ENCODE results near the gene ICA1. TPM values are rescaled to one million over a fixed set of nuclear protein-coding genes. Genes with fewer than 3 reads are reported as not detected.

The ICA1 gene
- total RNA-seq, 1 donor from 2014 or later, result 1.9 TPM

DNA sequence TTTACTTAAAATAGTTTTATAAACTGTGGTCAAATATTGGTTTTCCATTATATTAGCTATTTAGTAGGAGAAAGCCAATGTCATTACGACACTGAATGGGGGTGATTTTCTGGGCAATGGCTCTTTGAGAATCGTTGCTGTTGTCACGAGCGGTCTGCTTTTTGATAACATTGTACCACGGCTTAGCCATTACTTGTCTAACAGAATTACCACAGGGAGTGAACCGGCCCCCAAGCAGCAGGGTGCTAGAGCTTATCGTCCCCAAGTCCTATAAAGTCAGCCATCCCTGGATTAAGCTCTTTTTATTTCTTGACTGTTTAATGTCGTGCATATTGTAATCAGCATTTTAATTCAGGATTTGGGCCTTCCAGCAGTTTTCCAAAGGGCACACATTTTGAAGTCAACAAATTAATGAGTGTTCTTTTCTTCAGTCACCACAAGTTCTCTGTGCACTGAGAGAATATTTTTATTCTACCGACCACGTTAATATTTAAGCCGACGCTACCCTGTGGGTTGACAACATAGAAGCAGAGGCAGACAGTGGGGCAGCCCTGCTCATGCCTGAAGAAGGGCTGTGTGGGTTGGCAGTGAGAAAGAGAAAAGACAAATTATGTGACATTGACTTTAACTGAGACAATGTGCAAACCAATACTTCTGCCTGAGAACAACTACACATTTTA lies 125.8 kb downstream of the ICA1 start:
- ATAC-seq, result no peak
- no peak for DNase-seq (ENCODE audit: low spot score)

DNA sequence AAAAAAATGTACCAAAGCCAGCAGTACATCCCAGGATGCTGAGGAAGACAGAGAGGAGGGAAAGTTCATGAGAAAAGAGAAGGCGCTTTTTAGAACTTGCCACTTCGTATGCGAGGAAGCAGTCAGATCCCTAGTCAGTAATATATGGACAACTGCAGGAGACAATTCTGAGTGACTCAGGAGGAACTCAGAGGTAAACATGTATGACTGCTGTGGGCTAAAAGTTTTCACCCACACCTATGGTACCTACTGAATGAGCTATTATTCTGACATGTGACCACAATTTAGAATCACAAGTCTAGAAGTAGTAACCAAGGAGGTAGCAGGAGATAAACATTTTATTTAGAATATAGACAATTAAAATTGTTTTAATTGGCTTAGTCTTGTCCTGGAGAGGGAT lies 126.5 kb downstream of the ICA1 start:
- ATAC-seq (no peak), DNase-seq (ENCODE audit: low spot score) (no peak)

DNA sequence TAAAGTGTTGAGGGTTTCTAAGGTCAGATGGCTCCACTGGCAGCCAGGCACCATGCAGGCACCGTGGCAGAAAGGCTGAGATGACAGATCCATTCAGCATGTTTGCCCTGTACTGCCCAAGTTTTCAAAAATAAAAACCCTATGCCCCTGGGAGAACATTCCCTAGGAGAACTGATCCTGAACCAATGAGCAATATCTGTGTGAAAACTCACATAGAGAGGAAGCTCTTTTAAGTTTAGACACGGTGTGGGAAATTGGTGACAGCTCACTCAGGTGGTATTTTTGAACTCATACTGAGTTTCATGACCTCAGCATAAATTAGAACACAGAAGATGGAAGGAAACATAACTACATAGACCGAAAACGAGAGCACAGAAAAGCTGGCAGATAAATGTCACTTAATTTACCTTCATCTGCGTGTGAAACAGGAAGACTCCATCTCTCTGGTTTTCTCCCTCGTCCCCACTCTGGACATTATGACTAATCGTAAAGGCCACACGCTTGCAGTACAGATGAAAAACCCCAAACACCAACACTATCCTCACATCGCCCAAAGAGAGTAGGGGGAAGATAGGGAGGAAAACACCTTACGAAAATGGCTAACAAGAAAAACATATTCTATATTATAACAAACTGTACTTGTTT lies 127.8 kb downstream of the ICA1 start:
- no peak for DNase-seq (ENCODE audit: low spot score)
- no peak for ATAC-seq

DNA sequence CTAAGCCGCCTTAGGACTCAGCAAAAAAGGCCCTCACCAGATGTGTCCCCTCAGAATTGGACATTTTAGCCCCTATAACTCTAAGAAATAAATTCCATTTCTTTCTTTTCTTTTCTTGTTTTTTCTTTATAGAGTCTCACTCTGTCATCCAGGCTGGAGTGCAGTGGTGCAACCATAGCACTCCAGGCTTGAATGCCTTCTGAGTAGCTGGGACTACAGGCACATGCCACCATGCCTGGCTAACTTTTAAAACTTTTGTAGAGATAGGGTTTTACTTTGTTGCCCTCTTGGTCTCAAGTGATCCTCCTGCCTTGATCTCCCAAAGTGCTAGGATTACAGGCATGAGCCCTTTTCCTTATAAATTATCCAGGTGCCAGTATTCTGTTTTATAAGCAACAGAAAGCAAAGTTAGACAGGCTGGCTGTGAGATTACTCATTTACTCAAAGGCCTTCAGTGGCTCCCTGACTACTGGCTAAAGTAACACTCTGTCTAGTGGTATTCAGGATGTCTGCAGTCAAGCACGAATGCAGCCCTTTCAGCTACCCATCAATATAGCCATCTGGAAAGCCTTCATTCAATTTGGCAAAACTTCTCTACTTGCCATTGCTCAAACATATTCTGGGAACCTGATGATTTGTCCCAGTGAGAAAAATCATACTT lies 128.6 kb downstream of the ICA1 start:
- no peak for ATAC-seq
- DNase-seq (ENCODE audit: low spot score), result no peak

DNA sequence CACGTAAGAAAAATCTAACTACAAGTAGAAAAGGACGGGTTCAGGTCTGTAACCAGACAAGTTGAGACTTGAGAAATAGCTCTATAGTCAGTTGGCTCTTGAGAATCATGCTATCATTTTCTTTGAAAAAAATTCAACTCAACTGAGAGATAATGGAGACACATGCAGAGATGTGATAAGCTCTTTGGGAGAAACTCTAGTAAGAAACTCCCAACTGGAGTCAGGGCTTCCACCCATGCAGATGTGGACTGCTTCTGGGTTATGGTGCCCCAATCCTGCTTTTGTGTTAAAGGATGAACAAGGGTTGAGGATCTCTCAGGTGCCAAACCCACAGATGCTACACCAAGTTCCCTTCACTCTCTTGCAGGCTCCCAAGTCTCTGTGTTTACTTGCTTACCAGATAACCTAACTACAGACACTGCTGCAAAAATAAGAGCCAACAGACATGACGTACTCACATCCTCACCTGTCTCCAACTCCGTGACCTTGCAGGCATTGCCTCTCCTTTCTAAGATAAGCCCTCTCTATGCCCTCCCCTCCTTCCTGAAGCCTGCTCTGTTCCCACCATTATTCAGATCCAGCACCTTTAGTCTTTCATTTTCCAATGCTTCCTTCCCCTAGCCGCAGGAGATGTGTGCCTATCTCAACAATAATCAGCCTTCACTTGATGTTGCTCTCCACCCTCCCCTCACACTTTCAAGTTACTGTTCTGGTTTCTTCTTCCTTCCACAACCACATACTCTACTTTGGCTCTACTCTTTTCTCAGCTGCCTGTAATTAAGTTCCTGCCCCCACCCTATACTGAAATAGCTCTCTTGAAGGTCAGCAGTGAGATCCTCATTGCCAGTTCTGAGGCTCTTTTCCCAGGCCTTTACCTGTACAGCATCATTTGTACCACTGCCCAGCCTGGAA lies 130.0 kb downstream of the ICA1 start:
- ATAC-seq, result no peak
- no peak for DNase-seq (ENCODE audit: low spot score)

DNA sequence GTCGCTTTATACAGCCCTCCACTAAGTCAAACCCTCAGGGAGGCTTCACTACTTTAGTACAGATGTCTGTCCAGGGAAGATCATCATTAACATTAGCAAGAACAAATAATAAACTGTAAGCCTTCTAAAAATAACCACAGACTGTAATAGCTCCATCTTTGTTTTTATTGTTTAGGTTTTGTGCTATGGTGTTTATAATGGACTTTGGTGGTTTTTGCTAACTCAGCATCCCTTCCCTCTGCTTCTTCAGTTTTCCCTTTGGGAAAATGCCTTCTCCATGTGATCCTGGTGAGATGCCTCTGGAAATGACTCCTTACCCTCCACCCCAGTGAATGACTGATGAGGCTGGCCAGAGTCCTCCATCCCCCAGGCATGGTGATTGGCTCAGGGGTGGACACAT lies 131.3 kb downstream of the ICA1 start:
- DNase-seq (ENCODE audit: low spot score) (no peak), ATAC-seq (no peak)

DNA sequence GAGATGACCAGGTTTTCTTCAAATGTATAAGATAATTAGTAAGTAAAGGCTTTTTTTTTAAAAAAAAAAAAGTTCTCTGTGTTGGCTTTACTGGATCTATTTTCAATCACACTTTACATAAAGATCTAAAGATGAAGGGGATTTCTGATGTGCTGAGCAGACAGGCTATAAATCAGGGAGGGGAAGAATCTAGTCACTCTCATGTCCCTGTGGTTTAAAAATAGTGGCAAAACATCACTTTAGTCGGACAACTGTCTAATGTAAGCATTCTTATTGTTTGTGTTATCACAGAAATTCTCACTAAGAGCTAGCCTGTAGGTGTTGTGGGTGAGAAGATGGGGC lies 132.7 kb downstream of the ICA1 start:
- ATAC-seq (no peak), DNase-seq (ENCODE audit: low spot score) (no peak)

DNA sequence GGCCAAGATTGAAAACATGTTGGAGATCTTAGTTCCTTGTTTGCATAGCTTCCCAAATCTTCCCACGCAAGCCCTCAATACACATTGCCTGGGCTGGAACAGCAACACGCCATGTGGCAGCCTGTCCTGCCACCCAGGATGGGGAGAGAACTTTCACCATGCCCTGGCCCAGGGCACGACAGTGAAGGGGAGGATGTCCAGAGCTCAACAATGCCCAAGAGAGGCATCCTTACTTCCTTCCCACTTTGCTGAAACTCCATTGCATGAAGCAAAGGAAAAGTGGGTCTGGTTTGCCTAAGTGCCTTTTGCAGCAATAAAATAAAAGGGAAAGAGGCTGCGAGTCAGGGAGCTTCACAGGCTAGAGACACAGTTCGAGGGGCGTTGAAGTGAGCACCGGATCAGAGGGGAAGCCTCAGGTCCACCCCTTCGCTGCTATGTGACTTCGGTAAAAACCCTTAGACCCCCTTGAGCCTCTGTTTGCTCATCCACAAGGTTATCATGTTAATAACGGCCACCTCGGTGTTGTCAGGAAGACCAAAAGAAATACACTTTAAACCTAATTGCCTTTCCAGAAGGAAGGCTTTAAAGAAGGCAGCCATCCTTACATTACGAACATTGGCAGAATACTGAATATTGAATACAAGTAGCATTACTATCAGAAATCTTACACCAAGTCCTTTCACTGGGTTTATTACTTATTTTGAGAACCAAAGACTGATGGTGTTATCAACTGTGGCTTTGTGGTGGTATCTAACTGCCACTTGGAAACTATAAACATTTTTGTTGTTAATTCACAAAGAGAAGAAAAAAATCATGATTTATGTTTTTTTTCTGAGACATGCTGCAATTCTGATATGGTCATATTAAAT lies 133.3 kb downstream of the ICA1 start:
- DNase-seq (ENCODE audit: low spot score) (no peak), ATAC-seq (no peak)

DNA sequence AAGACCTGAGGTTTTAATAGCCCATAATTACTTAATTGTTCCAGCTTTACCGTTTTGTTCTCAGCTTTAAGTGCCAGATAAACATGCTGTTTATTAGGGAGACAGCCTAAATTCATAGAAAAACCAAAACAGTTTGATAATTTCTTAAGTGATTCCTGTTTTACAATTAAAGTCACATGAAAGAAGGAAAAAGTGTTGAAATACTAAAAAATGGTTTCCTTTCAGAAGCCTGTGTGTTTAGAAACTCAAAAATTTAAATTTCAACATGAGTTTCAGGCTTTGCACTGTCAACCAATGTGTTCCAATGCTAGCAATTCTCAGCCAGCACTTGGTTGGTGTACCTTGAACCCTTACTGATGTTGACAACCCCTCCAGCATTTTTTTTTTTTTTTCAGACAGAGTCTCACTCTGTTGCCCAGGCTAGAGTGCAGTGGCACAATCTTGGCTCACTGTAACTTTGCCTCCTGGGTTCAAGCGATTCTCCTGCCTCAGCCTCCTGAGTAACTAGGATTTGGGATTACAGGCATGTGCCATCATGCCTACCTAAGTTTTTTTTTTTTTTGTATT lies 135.3 kb downstream of the ICA1 start:
- ATAC-seq, result peak; percentile 94
- peak; percentile 51 for DNase-seq (ENCODE audit: low spot score)

DNA sequence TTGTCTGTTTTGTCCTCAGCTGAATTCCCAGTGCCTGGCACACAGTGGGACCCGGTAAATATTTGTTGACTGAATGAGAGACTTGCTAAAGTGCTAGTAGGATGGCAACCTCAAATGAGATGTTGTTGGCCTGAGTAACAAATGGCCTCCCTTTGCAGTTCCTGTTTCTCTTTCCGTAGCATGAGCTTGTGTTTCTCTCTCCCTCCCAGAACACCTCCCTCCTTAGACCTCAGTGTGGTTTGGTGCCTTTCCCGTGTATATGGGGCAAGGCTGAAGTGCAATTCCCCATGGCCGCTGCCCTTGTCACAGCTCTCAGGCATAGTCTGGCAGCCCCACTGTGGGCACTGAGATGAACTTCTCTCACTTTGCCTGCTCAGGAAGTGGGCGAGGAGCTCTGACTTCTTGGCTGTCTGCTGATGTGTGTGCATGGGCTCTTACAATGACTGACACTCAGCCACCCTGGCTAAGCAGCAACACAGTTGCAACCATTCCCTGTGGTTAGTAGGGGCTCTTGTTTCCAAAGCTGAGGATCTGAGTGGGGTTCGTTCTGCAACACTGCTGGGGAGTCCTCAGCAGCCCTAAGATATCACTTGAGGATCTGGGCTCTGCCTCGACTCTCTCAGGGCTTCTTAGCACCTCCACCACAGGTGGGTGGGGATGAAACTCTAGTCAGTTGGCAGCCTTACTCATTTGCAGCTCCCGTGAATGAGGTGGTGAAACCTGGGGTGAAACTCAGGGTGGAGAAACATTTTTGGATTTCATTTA lies 136.1 kb downstream of the ICA1 start:
- ATAC-seq (peak; percentile 44), DNase-seq (ENCODE audit: low spot score) (no peak)

DNA sequence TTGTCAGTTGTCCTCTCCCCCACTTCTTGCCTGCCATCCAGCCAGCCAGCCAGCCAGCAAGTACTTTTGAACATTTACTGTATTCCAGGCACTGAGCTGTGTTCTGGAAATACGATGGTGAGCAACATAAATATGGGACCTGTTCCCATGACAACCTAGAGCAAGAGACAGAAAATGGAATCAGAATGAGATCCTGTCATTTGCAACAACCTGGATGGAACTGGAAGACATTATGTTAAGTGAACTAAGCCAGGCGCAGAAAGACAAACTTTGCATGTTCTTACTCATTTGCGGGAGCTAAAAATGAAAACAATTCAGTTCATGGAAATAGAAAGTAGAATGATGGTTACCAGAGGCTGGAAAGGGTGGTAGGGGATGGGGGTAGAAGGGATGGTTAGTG lies 140.7 kb downstream of the ICA1 start:
- DNase-seq (ENCODE audit: low spot score), result no peak
- ATAC-seq, result no peak

DNA sequence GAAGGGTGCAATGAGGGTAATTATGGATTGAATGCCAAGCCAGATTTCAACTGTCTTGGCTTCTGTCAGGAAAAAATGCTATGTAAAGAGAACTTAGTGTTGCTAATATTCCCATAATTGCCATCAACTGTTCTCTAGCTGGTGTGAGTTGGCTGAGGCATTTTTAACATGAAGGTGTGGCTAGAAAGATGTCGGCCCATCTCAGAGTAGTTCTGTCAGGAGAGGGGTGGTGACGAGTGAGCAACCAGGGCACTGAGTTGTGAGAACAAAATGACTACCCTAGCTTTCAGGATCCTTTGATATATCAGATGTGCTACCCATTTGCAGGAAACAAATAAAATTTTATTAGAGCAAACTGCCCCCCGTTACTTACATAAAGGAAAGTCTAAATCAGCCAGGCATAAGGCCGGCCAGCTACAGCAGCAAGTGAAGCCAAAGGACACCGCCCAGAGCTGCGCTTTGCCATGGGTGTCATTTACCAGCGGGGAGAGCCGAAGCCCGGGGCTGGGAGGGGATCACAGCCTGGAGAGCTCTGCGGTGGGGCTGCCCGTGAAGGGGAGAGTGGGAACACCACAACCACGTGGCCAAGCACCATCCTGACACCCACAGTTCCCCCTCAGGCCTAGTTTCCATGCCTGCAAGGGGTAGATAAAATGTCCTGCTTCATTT lies 141.4 kb downstream of the ICA1 start:
- DNase-seq (ENCODE audit: low spot score), result no peak
- no peak for ATAC-seq

DNA sequence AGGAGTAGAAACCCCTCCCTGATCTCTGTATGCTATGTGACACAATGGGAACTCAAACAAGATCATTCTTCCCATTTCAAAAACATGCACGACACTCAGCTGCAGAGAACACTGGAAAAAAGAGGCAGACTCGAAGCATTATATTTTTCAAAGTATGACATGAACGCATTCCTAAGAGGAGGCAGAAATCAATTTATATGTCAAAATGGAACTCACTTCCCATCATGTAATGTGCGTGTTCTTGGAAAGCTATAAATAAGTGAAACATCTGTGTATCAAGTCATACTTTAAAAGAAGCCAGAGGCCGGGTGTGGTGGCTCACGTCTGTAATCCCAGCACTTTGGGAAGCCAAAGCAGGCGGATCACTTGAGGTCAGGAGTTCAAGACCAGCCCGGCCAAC lies 142.7 kb downstream of the ICA1 start:
- ATAC-seq (no peak), DNase-seq (ENCODE audit: low spot score) (no peak)

DNA sequence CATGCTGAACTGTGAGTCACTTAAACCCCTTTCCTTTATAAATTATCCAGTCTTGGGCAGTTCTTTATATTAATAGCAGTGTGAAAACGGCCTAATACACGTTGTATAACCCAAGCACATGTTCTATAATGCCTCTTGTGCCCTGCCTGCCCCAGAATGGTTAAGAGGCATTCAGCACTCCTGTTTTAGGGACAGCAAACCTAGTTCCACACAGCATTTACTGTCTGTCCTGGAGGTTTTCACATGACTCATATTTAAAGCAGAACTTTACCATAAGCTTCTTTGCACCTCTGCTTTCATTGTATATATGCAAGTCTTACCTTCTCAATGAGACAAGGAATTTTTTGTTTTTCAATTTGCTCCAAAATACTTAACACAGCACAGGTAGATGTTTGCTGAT lies 144.8 kb downstream of the ICA1 start:
- DNase-seq (ENCODE audit: low spot score) (no peak), ATAC-seq (no peak)

DNA sequence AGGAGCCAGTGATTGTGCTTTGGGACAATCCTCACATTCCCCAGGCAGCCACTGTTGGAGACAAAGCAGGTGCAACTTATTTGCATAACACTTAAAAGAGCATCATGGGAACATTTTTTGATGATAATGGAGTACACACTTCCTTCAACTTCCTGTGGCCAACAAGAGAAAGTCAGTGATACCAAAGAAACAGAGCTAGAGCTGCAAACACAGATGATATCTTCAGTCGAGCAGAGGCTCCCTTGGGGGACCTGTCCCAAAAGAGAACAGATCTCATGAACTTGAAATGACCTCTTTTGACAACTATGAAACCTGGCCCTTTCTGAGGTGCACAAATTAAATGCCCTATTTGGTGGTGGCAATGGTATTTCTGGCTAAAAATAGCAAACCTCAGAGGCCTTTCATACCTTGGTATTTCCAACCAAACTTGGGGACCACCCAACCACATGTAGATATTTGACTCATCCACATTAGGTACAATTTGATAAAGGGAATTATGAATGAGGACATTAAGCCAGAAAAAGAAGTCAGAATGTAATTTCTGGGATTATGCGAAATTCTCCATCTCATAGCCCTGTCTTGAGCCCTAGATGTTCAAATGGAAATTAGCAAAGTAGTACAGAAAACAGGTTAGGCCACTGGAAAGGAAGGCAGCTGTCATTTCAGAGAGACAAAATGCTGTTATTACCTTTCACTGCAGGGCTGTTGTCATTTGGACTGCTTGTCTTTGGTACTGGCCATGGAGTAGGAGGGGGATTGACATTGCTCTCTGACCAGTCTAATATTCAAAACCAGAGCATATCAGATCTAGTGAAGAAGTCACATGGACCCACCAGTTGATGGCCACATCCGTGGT lies 146.2 kb downstream of the ICA1 start:
- ATAC-seq (no peak), DNase-seq (ENCODE audit: low spot score) (no peak)

DNA sequence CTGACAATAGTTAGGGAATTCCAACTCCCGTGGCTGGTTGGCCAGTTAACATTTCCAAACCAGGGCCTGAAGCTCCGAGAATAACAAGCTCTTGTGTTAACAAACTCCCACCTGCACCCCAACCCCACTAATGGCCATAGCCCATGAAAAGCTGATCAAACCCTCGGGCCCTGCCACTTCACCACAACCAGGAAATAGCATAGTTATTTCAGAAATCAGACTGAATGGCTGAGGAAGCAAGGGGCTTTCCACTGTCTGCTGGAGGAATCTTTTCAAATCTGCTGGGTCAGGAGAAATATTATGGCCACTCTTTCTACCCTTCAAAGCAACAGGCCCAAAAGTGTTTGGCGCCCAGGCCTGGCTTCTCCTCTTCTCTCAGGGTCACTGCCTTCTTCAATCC lies 147.8 kb downstream of the ICA1 start:
- ATAC-seq (no peak), DNase-seq (ENCODE audit: low spot score) (no peak)

DNA sequence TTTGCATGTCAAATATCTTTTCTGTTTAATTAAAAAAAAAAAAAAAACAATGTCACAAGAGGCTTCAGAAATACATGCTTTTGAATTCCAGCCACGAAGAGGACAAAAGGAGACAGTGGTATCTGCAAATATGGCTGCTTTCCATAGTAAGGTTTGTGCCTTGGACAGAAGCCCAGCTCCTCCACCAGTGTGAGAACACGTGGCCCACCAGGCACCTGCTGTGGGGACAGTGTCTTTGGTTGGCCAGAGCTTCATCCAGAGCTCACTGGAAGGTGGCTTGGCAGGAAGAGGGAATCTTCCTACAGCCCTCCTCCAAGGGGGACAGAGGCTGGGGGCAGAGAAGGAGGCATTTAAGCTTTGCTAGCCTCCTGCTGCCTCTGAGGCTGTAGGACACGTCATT lies 148.8 kb downstream of the ICA1 start:
- ATAC-seq (no peak), DNase-seq (ENCODE audit: low spot score) (no peak)

DNA sequence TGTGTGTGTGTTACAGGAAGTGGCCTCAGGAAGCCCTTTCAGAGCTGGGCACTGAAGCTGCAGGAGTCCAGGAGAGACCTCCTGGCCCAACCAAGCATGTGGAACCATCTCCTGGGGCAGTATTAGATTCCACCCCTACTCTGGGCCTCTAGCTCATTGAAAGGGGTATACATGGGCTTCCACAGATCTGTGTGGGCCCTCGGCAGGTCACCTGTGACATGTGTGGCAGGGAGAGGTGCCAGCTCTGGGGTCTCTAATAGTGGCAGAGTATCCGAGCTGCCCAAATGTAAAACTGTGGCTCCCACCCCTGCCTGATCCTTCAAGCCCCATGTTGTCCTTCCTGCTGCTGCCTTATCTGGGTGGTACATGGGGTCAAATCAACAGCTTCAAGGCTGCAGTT lies 149.3 kb downstream of the ICA1 start:
- no peak for ATAC-seq
- DNase-seq (ENCODE audit: low spot score), result no peak
